H1 (cell line): ENCODE results near the gene HYAL4. TPM values are rescaled to one million over a fixed set of nuclear protein-coding genes. Genes with fewer than 3 reads are reported as not detected.

ENCODE experiments used
- CTCF ChIA-PET: fragments of 300-600 bp; sonication (Branson Sonifier 250); formaldehyde crosslinking; loops from one replicate; lab custom pipeline; 2021; ENCODE audit not compliant: partially characterized antibody; lab: Charles Lee
- POLR2A ChIA-PET: fragments of 300-600 bp; sonication (Branson Sonifier 250); formaldehyde crosslinking; loops from one replicate; lab custom pipeline; 2021; ENCODE audit warnings: inconsistent platforms; ENCODE audit not compliant: partially characterized antibody; lab: Charles Lee
- DNase-seq, 2 experiments: peaks; one replicate each; pipeline versions ENCODE4 v3.0.0 to v3.0.0-alpha.2; 2010 to 2022; ENCODE audit warnings: low spot score in 2 of 2, low read depth in 1 of 2, mixed read lengths in 1 of 2
- FAIRE-seq: peaks from 2 replicates; lab custom pipeline; 2011; peaks lifted over from hg19 to GRCh38; lab: Jason Lieb, UNC
- H2AFZ ChIP-seq: 2 replicates; pipeline ENCODE4 v1.8.1; 2012; ENCODE audit warnings: low read length, inconsistent platforms
- H2AK5ac ChIP-seq: 2 replicates; pipeline ENCODE4 v1.6.1; 2013; ENCODE audit warnings: low read depth, low read length
- H2BK120ac ChIP-seq: replicated peaks from 2 replicates; pipeline ENCODE3; 2013; ENCODE audit warnings: low read depth, low read length, inconsistent platforms
- H2BK12ac ChIP-seq: 2 replicates; pipeline ENCODE4 v1.6.1; 2013; ENCODE audit warnings: low read depth, low read length
- H2BK15ac ChIP-seq: 2 replicates; pipeline ENCODE4 v1.6.1; 2013; ENCODE audit warnings: low read length
- H2BK20ac ChIP-seq: 2 replicates; pipeline ENCODE4 v1.6.1; 2013; ENCODE audit warnings: low read length
- H2BK5ac ChIP-seq: 2 replicates; pipeline ENCODE4 v1.6.1; 2013; ENCODE audit warnings: low read depth, low read length
- H3K14ac ChIP-seq: 2 replicates; pipeline ENCODE4 v1.6.1; 2013; ENCODE audit warnings: inconsistent platforms; ENCODE audit not compliant: insufficient read length
- H3K18ac ChIP-seq: 2 replicates; pipeline ENCODE4 v1.6.1; 2013; ENCODE audit warnings: low read length; ENCODE audit errors: extremely low read depth
- H3K23ac ChIP-seq: 2 replicates; pipeline ENCODE4 v1.6.1; 2013; ENCODE audit warnings: inconsistent platforms; ENCODE audit not compliant: insufficient read length
- H3K23me2 ChIP-seq: 2 replicates; pipeline ENCODE4 v1.6.1; 2013; ENCODE audit warnings: low read depth, low read length
- H3K27ac ChIP-seq: 2 replicates; pipeline ENCODE4 v1.6.1; 2011; ENCODE audit warnings: low read depth, low read length, inconsistent platforms
- H3K27me3 ChIP-seq, 4 experiments: replicated peaks in 1 of 4; 1 replicate in 1 of 4; 2 replicates in 3 of 4; pipeline versions ENCODE4 v1.6.1 to v1.8.1; 2011 to 2013; ENCODE audit warnings: low read length in 3 of 4, mild to moderate bottlenecking in 3 of 4, inconsistent platforms in 2 of 4, mixed read lengths in 2 of 4, moderate library complexity in 1 of 4; ENCODE audit not compliant: control insufficient read depth in 3 of 4, insufficient read depth in 3 of 4; ENCODE audit errors: extremely low read depth in 1 of 4
- H3K36me3 ChIP-seq, 4 experiments: 2 replicates each; pipeline versions ENCODE4 v1.6.1 to v1.8.1; 2011 to 2013; ENCODE audit warnings: mild to moderate bottlenecking in 4 of 4, low read length in 3 of 4, moderate library complexity in 2 of 4, control low read depth in 1 of 4, inconsistent platforms in 1 of 4; ENCODE audit not compliant: insufficient read depth in 4 of 4, control insufficient read depth in 2 of 4
- H3K4ac ChIP-seq: replicated peaks from 2 replicates; pipeline ENCODE3; 2013; ENCODE audit warnings: low read length, low read depth, mixed read lengths, inconsistent platforms; ENCODE audit not compliant: insufficient read length
- H3K4me1 ChIP-seq, 4 experiments: replicated peaks in 1 of 4; 1 replicate in 1 of 4; 2 replicates in 3 of 4; pipeline versions ENCODE4 v1.6.1 to v1.8.1; 2011 to 2013; ENCODE audit warnings: low read length in 3 of 4, inconsistent platforms in 2 of 4, mixed read lengths in 1 of 4; ENCODE audit not compliant: insufficient read depth in 4 of 4, control insufficient read depth in 3 of 4
- H3K4me2 ChIP-seq, 2 experiments: 2 replicates each; pipeline versions ENCODE4 v1.6.1 to v1.8.1; 2011 to 2013; ENCODE audit warnings: low read depth in 2 of 2, low read length in 2 of 2, control low read depth in 1 of 2, inconsistent platforms in 1 of 2, mild to moderate bottlenecking in 1 of 2; ENCODE audit not compliant: insufficient read depth in 1 of 2
- H3K4me3 ChIP-seq, 4 experiments: fragments of 200-600, 300-600 bp in 1 of 4; sonication (generic), shearing (Covaris generic), sonication (Bioruptor Twin) in 1 of 4; 2 replicates each; pipeline versions ENCODE4 v1.5.1 to v1.8.1; 2011 to 2016; ENCODE audit warnings: low read length in 4 of 4, low read depth in 3 of 4, control low read depth in 2 of 4, inconsistent platforms in 2 of 4, mild to moderate bottlenecking in 2 of 4, mixed read lengths in 1 of 4, moderate library complexity in 1 of 4; ENCODE audit not compliant: insufficient read depth in 2 of 4; ENCODE audit errors: extremely low read depth in 1 of 4
- H3K56ac ChIP-seq: replicated peaks from 2 replicates; pipeline ENCODE3; 2013; ENCODE audit warnings: low read depth, mild to moderate bottlenecking, mixed read lengths, low read length, inconsistent platforms; ENCODE audit not compliant: insufficient read length
- H3K79me1 ChIP-seq: 2 replicates; pipeline ENCODE4 v1.6.1; 2013; ENCODE audit warnings: low read depth, low read length, control low read depth
- H3K79me2 ChIP-seq, 2 experiments: 2 replicates each; pipeline versions ENCODE4 v1.6.1 to v1.8.1; 2012 to 2013; ENCODE audit warnings: low read length in 2 of 2, mild to moderate bottlenecking in 2 of 2, inconsistent platforms in 1 of 2; ENCODE audit not compliant: insufficient read depth in 2 of 2, control insufficient read depth in 1 of 2
- H3K9ac ChIP-seq, 4 experiments: replicated peaks in 1 of 4; 1 replicate in 1 of 4; 2 replicates in 3 of 4; pipeline versions ENCODE4 v1.6.1 to v1.8.1; 2011 to 2013; ENCODE audit warnings: low read depth in 3 of 4, low read length in 3 of 4, control low read depth in 2 of 4, mild to moderate bottlenecking in 2 of 4, moderate library complexity in 2 of 4, inconsistent platforms in 1 of 4; ENCODE audit errors: extremely low read depth in 1 of 4
- H3K9me3 ChIP-seq, 2 experiments: 2 replicates each; pipeline versions ENCODE4 v1.6.1 to v1.8.1; 2012 to 2013; ENCODE audit warnings: mild to moderate bottlenecking in 2 of 2, moderate library complexity in 2 of 2, control low read depth in 1 of 2, inconsistent platforms in 1 of 2, low read depth in 1 of 2, low read length in 1 of 2, mixed read lengths in 1 of 2; ENCODE audit not compliant: insufficient read depth in 2 of 2
- H4K20me1 ChIP-seq, 2 experiments: replicated peaks in 1 of 2; 2 replicates each; pipeline versions ENCODE3 to v1.8.1; 2011 to 2013; ENCODE audit warnings: inconsistent platforms in 2 of 2, low read length in 2 of 2, mild to moderate bottlenecking in 1 of 2; ENCODE audit not compliant: insufficient read depth in 2 of 2, control insufficient read depth in 1 of 2
- H4K5ac ChIP-seq: 2 replicates; pipeline ENCODE4 v1.6.1; 2013; ENCODE audit warnings: low read length, low read depth, mixed read lengths, inconsistent platforms; ENCODE audit not compliant: insufficient read length
- H4K8ac ChIP-seq: 2 replicates; pipeline ENCODE4 v1.8.0; 2013; ENCODE audit warnings: mild to moderate bottlenecking, moderate library complexity, low read length, inconsistent platforms; ENCODE audit not compliant: insufficient read depth; ENCODE audit errors: extremely low read depth
- H4K91ac ChIP-seq: replicated peaks from 2 replicates; pipeline ENCODE3; 2013; ENCODE audit warnings: low read length, mixed read lengths, inconsistent platforms; ENCODE audit not compliant: insufficient read length
- SIX5 ChIP-seq: IDR thresholded peaks from 2 replicates; pipeline ENCODE4 v1.6.1; 2011; ENCODE audit warnings: mild to moderate bottlenecking, low read depth, low read length
- WGBS, 2 experiments: shearing (Covaris generic) in 1 of 2; methylation state at CpG; one replicate each; pipeline versions ENCODE4 v1.1.6 to v1.1.7; 2013 to 2015; ENCODE audit warnings: low lambda C conversion rate in 2 of 2, mixed read lengths in 2 of 2, inconsistent platforms in 1 of 2, low coverage in 1 of 2, missing lambda C conversion rate in 1 of 2; ENCODE audit not compliant: insufficient replicate concordance in 2 of 2, insufficient coverage in 1 of 2, insufficient read length in 1 of 2; ENCODE audit errors: extremely low coverage in 1 of 2, missing lambda C conversion rate in 1 of 2; 5-methylcytosine and 5-hydroxymethylcytosine counted together
- polyA plus RNA-seq, 7 experiments: library from polyadenylated mRNA; depleted of rRNA in 3 of 7; stranded (reverse) in 5 of 7; unstranded in 2 of 7; fragments of >200 nt in 5 of 7; fragments of 200-250 nt in 2 of 7; gene quantifications; 1 replicate in 5 of 7; 2 replicates in 1 of 7; 4 replicates in 1 of 7; pipeline versions ENCODE4 v1.2.1 to v1.2.3, GENCODE V29; 2011 to 2013; ENCODE audit warnings: missing spikeins in 2 of 7, mixed read lengths in 2 of 7
- total RNA-seq: library from RNA; stranded (reverse); fragmentation: NEBNext Ultra II Directional; extraction: Animal tissue kit (Norgen Biotek cat#: 25700); gene quantifications from 2 replicates; pipeline ENCODE4 v1.2.1, GENCODE V29; 2021

Gene HYAL4
- total and polyA plus RNA-seq, 2 of the 8 experiments (the other 6 are each of a cell fraction or from before 2014, with no cell fraction given): not detected

DNA sequence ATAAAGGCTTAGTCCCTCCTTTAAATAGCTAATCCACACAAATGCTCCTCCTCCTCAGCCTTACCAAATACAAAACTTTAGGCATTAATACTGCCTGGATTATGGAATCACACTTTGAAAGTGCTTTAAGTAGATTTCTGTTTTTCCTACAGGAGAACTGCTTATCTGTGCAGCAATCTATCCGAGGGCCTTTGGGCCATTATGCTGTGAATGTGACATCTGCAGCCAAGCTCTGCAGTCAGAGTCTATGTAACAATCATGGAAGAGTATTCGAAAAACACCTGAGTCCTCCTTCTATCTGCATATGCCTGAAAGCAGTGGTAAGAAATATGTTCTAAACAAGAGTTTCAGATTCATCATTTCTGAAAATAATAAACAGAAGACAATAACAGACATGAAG, 16.2 kb upstream of the HYAL4 start:
- CTCF ChIA-PET: interaction anchor here (0.6 to 1.0 kb wide), 2 partner anchors 10 to 36 kb away, joined by 3 read pairs; no protein-coding TSS in a partner anchor
- H3K4me3 ChIP-seq: no peak overlapping the region
- H4K8ac ChIP-seq: no peak overlapping the region
- no peak overlapping the region for H3K23ac ChIP-seq
- no peak overlapping the region for H2BK12ac ChIP-seq
- H2BK20ac ChIP-seq: no peak overlapping the region
- no peak overlapping the region for H3K4me2 ChIP-seq
- no peak overlapping the region for H2BK15ac ChIP-seq
- H2BK120ac ChIP-seq: no peak overlapping the region
- no peak overlapping the region for H3K56ac ChIP-seq
- 90% methylated on average over 2 of the region's 2 CpGs; no CpG with 5 or more reads in 1 of the 2 experiments for WGBS, 2 experiments
- H3K14ac ChIP-seq: no peak overlapping the region
- no peak overlapping the region for H3K9ac ChIP-seq
- no peak overlapping the region for H3K27ac ChIP-seq
- no peak for TF ChIP-seq SIX5
- H3K27me3 ChIP-seq: no peaks in the 10 kb centered on the region
- H3K36me3 ChIP-seq: no peaks in the 10 kb centered on the region
- no peaks in the 10 kb centered on the region for H3K79me1 ChIP-seq
- no peaks in the 10 kb centered on the region for H3K79me2 ChIP-seq
- no peaks in the 10 kb centered on the region for H4K20me1 ChIP-seq
- H2AFZ ChIP-seq: no peak overlapping the region
- H3K18ac ChIP-seq: no peak overlapping the region
- H4K91ac ChIP-seq: no peak overlapping the region
- DNase-seq: no peak
- no peak overlapping the region for H2AK5ac ChIP-seq
- no peak for FAIRE-seq
- H3K4ac ChIP-seq: no peak overlapping the region
- H3K9me3 ChIP-seq: no peaks in the 10 kb centered on the region
- H3K4me1 ChIP-seq: no peaks in the 10 kb centered on the region
- POLR2A ChIA-PET: no interaction called here
- H4K5ac ChIP-seq: no peak overlapping the region
- H2BK5ac ChIP-seq: no peak overlapping the region
- no peaks in the 10 kb centered on the region for H3K23me2 ChIP-seq
